HG03135 (cell line): ENCODE measurements around the gene CCDC27.
A peak's percentile ranks its signal among the peaks of the same experiment; 100 is the strongest.

Experiments
- ATAC-seq: cut with Tn5 transposase; IDR thresholded peaks from one replicate; pipeline ENCODE4 v1.9.1; 2021; ENCODE audit warnings: mild to moderate bottlenecking, moderate library complexity; ENCODE audit not compliant: unreplicated experiment

The CCDC27 gene

DNA sequence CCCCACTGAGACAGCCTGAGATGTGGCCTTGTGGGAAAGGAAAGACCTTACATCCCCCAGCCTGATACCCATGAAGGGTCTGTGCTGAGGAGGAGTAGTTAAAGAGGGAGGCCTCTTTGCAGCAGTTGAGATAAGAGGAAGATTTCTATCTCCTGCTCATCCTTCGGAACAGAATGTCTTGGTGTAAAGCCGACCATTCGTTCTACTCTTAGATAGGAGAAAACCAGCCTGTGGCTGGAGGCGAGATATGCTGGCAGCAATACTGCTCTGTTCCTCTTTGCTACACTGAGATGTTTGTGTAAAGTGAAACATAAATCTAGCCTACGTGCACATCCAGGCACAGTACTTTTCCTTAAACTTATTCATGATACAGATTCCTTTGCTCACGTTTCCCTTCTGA lies 1.5 kb upstream of the CCDC27 start:
- ATAC-seq: no peak

DNA sequence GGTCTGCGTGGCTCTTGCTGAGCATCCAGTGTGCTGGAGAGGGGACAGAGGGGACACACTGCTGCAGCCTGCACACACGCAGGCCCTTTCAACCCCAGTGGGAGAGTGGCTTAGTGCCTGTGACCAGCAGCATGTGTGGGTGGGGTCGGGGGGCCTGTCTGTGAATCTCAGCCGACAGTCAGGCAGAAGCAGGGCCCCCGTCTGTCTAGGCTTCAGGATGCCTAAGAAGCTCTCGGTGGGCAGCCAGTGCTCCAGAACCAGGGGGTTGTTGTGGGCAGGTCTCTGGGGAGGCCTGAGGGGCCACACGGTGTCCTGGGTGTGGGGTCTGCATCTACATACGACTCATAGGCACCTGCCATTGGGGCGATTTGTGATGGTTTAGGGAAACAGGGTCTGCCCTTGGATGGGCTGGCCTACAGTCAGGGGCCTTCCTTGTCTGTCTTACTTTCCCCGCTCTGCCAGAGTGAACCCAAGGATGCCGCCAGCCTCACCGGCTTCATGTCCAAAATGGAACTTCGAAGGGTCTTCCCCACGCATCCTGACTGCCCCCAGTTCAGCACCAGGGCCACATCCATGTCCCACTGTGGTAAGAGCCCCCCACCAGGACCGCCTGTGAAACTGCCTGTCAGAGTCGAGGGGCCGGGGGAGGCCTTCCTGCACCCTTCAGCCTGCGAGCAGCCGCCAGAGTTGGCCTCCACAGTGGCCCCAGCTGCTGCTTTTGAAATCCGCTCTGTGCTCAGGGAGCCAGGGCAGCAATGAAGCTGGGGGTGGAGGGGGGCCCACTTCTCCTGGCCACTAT lies 1.6 kb downstream of the CCDC27 start:
- ATAC-seq: no peak

DNA sequence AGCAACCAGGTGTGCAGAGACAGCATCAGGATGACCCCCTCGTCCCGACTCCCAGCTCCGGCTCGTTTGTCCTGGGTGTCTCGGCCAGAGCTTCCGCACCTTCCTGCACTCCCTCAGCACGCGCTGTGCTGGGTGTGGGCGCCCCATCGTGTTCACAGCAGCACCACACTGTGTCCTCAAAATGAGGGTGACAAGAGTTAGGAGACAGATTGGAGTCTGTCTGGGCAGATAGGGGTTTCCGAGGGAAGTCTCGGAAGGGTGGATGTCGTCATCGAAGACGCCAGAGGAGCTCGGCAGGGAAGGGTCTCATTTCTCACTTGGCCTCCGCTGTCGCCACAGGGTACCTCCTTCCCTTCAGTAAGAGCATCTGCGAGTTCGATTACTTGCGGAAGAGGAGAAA lies 4.1 kb downstream of the CCDC27 start:
- ATAC-seq: no peak

DNA sequence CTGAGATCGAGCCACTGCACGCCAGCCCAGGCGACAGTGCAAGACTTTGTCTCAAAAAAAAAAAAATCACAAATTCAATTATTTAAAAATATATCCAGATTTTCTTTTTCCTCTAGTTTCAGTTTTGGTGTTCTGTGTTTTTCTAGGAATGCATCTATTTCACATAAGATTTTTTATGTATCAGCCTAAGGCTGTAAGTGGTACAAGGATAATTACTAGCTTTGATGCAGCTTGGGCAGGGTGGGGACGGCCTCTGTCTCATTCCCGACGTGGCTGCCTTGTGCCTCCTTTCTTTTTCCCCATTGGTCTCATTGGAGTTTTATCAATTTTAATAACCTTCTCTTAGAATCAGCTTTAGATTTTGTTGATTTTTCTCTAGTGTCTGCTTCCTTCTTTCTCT lies 6.9 kb downstream of the CCDC27 start:
- no peak for ATAC-seq

DNA sequence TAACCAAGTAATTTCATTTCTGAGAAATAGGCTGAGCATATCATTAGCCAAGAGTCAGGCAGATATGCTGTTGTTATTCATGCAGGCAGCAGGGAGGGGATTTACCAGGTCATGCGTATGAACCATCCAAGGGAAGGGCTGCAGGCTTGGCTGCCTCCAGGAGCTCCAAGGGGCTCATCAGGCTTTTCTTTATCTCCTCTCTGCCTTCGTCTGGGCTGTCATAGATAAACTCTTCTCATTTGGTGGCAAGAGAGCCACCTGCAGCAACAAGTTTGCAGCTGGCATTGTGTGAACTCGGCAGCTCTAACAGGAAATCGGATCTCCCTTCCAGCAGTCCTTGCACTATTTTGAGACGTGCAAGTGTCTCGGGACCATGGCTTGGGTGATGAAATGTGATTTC lies 7.5 kb downstream of the CCDC27 start:
- no peak for ATAC-seq

DNA sequence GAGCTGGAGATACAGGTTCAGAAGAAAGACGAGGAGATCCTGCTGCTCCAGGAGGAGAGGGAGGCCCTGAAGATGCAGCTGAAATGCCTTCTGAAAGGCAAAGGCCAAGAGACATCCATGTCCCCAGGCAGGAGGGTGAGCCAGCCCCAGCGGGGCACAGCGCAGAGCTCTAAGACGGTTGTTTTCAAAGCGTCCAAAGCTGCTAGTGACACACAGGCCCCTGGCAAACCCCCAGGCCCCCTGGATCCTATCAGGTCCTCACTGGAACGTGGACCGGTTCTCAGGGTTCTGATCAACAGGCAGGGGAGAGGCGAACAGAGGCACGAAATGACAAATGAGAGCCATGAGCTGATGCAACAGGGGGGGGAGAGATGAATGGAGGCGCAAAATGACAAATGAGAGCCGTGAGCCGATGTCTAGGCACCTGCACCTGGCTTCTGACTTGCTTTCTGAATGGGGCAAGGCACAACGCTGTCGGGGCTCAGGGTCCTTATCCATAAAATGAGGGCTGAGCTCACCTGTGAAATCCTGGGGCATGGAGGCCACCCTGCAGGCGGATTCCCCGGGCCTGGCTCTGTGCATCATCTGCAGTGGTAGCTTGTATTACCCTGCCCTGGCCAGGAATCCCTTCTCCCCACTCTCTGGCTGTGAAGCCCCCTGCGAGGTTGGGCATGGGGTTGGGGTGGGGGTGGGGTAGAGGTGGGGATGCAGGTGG lies 9.2 kb downstream of the CCDC27 start:
- no peak for ATAC-seq

DNA sequence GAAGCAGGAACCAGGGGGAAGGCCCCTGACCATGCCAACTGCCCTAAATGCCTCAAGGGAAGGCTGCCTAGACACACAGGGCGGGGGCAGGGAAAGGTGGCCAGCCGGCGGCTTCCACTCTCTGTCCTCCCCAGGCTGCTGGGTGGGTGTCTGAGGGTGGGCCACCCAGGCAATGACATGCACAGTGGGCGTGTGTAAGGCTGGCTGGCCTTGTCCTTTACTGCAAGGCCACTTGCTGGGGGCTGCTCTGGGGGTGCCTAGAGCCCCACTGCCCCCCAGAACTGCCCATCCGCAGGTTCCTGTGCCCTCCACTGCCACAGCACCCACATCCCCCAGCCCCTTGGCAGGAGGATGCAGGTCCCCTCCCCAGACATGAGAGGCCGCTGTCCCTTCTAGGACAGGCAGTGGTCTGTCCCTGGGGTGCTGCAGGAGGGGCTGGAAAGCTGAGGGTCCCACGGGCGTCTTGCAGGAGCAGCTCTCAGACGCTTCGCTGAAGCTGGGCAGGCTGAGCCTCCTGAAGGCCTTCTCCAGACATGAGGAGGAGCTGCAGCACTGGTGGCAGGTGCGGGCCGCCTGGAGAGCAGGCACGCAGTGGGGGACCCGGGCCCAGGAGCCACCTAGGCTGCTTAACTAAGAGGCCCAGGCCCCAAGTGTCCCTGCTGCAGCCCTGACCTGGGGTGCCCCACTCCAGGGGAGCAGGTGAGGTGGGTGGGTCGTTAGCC lies 10.1 kb downstream of the CCDC27 start:
- no peak for ATAC-seq

DNA sequence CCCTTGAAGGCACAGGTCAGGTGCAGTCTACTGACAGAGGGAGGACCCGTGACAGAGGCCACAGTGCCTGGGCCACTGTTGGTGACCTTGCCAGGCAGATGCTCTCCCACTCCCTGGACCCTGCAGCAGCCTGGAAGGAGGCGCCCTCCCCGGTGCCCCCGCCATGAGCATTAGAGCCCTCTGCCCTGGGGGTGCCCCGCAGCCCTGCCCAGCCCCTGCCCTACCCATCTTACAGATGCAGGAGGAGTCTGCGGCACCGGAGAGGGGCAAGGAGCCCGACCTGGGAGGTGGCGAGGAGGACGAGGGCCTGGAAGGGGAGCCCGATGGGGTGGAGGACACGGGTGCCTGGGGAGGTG lies 10.6 kb downstream of the CCDC27 start:
- ATAC-seq: no peak

DNA sequence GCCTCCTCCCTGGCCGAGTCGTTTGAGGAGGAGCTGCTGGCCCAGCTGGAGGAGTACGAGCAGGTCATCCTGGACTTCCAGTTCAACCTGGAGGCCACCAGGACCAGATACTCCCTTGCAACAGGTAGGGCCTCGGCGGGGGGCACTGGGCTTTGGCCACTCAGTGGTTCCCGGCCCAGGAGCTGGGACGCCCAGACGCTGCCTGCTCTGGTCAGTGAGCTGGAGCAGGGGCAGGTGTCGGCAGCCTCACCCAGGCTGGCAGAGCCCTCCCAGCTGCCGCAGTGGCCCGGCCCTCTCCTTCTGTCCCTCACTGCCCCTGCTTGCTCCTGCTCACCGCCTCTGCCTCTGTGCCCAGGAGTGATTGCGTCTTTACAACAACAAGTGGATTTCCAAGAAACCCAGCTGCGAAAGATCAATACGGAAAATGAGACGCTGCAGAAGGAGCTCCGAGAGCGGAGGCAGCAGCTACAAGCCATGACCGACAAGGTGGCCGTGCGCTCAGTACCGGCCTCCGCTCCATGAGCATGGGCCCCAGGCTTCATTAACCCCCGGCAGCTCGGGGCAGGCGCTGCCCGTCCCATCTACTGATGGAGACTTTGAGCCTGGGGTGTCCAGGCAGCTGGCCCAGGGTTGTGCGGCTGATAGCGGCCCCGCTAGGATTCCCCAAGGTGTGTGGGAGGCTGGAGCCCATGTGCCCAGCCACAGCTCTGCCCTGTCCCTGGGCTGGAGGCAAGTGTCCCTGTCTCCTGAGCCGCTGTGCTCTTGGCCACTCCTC lies 11.3 kb downstream of the CCDC27 start:
- ATAC-seq: no peak

DNA sequence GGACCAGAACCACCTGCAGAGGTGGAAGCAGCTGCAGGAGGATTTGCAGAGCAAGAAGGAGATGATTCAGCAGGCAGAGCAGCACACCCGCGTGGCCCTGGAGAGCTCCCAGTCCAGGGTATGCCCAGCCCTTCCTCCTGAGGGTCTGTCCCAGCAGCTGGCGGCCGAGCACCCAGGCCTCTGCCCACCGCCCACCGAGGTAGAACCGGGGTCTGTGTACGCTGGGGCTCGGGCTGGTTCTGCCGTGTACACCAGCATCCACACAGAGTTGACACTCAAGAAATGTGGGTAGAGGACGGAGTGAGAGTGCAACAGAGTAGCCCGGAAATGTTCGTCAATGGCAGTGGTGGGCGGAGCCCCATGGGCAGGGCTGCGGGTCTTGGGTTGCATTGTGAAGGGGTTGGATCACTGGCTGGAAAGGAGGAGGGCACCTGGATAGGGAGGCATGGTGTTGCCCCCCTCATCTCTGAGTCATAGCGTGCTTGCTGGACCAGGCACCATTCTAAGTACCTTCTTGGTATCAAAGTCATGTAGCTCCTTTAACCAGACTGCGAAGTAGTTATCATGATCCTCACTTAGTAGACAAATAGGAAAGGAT lies 15.2 kb downstream of the CCDC27 start:
- ATAC-seq: no peak

DNA sequence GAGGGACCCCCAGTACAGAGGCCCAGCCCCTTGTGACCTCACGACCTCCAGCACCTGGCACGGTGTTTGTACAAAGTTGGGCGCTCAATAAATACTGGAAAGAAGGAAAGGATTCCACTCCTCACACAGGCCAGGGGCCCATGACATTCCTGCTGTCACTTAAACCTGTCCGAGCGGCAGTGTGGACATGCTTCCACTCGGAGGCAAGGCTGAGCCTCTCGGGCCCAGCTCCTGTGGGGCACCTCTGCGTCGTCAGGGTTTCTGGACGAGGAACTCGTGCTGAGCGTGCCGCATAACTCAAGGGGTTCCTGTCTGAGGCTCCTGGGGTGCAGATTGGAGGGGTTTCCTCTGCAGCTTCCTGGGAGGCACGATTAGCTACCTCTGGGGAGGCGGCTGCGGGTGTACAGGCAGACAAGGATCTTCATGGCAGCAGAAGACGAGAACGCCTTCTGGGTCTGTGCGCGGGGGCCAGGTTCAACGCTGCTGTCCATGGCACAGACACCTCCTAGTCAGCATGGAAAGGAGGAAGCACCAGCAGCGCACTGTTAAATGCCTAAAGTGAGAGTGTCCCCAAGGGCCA lies 16.7 kb downstream of the CCDC27 start:
- no peak for ATAC-seq

DNA sequence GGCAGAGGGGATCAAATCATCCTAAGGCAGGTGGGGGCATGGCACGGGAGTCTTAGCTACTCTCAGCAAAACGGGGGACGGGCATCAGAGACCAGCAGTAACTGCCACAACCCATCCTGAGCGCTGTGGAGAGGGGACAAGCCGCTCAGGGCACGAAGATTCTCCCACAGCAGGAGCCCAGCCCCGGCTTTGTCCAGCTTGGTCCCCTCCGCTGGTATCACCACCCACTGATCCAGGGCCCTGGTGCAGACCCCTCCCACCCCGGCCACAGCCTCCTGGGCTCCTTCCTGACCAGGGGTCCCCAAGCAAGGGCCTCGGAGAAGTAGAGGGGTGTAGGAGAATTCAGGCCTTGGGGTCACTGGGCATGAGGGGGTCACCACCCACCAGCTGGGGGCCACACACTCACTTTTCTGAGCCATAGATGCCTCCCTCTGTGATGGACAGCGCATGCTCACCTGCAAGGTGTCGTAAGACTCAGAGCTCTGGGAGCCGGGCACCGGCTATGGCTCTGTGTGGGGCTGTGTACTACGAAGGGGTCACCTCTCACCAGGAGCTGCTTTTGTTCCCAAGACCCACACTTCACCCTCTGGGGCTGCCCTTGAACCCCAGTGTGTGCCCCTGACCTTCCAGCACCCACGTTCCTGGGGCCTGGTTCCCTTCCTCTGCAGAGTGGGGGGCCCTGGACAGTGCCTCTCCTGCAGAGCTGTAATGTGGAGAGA lies 18.0 kb downstream of the CCDC27 start:
- ATAC-seq: no peak

DNA sequence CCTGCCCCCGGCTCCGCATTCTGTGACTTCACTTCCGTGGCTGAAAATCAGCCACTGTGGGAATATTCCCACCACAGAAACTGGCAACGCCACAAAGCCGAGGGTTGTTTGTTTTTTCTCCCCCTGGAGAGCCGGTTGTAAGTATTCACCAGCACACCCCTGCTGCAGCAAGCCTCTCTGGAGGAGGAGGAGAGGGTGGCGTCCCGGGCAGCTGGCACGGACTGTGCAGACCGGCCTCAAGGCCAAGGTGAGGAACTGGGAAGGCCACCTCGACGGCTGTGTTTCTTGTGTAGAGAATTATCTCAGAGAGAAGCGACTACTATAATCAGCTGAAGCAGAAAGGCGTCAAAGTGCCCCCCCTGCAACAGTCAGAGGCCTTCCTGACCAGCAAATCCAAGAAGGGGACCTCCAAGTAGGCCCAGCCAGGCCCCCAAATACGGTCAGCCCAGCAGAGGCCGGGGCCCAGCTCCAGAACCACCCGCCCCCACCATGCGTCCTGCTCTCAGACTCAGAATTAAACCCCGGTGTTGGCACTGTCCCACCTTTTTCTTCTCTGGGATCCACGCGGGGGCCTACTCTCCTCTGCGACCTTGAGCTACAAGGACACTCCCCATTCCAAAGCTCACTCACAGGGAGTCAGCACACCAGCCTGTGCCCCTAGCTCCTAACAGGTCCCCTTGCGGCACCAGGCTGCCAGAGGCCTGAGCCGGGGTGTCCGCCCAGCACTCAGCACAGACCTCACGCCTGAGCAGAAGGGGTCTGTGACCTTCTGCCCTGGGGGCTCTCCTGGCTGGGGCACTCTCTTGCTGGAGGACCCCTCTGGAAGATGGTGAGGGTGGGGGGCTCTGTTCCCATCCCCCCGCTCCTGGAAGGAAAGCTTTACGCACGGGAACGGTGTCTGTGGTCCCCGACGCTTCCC lies 19.1 kb downstream of the CCDC27 start:
- ATAC-seq: no peak

DNA sequence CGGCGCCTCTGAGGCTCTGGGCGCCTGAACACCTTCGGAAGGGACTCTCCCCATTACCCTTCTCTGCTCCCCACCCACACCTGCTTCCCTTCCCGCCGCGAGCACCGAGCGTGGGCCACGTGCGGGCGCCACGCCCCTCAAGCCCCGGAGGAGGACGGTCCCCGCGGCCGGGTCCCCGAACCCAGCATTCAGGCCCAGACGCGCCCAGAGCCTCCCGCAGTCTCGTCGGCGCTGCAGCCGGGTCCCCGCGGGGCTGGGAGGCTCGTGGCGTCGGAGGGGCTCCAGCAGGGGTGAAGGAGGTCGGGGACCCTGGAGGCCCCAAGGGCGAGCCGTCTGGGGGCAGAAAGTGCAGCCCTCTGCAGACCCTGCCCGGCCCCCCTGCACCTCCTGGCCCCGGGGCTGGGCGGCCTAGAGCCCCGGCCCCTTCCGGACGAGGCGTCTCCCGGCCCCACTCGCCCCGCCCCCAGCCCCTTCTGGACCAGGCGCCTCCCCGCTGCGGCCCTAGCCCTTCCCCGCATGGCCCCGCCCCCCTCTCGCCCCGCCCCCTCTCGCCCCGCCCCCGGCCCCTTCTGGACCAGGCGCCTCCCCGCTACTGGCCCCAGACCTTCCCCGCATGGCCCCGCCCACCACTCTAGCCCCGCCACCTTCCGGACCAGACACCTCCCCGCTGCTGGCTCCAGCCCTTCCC lies 19.9 kb downstream of the CCDC27 start:
- ATAC-seq: peak; percentile 68

DNA sequence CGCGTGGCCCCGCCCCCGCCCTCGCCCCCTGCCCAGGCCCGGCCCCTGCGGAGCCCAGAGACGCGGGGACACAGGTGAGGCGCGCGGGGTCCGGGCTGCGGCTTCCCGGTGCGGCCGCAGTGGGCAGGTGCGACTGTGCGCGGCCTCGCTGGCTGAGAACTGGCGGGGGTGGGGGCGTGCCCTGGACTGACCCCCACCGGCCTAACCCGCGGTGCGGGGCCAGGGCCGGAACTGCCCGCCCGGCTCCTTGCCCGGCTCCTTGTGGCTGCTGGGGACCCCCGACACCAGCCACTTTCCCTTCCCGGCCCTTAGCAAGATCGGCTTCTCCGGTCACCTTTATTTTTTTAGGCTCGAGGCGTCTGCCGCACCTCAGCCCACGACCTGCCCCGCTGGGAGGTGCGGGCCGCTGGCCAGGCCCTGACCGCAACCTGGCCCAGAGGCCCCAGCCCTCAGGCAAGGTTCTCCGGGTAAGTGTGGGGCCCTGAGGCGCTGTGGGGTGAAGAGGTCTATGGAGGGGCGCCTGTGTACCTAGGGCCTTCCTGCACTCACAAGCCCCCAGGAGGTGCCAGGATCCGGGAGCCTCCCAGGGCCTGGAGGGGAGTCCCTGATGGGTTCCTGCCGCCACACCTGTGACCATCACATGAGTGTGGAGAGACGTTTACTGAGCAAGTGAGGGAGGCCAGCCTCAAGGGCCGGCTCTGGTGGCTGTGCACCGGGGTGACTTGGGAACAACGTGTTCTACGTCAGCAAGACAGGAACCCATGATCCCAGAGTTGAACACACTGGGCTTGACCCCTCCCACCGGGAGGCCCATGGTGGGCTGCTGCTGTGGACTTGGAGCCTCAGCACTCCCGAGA lies 20.7 kb downstream of the CCDC27 start, which contains the start of gene SMIM1:
TSS of gene SMIM1 (plus strand) at position 35 of the 857 bp plus-strand sequence. CDS start 2,625 bp downstream, outside the sequence.
- peak; percentile 15 for ATAC-seq

DNA sequence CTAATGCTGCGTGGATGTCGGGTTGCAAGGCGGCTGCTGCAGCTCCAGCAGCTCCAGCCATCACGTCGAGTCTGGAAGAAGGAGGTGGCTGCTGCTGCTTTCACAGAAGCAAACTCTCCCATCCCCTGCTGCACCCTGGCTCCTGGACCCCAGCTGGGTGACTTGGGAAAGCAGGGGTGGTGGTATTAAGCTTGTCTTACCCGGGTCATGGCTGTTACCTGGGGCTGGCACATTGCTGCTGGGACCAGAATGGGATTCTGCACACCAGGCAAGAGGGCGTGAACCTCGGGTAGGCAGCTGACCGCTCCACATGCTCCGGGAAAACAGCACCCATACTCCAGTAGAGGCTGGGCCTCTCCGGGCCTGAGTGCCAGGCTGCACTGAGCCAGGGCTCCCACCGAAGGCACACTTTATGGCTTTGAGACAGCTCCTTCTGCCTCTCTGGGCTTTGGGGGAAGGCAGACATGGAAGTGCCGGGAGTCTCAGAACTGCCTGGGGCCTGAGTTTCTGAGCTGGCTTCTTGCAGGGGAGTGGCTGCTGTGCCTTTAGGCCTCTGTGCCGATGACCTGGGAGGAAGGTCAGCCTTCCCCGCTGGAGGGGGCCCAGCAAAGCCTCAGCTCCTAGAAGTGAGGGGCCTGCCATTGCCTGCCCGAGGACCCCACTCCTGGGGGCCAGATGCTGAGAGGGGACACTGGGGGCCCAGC lies 21.5 kb downstream of the CCDC27 start:
- ATAC-seq: no peak
